HG02840 (cell line): ENCODE measurements around the gene TCF4.
A peak's percentile ranks its signal among the peaks of the same experiment; 100 is the strongest.

Experiments
- ATAC-seq: cut with Tn5 transposase; IDR thresholded peaks from one replicate; pipeline ENCODE4 v1.9.1; 2021; ENCODE audit warnings: mild to moderate bottlenecking, moderate library complexity, moderate number of reproducible peaks; ENCODE audit not compliant: unreplicated experiment, low FRiP score

TCF4 gene

DNA sequence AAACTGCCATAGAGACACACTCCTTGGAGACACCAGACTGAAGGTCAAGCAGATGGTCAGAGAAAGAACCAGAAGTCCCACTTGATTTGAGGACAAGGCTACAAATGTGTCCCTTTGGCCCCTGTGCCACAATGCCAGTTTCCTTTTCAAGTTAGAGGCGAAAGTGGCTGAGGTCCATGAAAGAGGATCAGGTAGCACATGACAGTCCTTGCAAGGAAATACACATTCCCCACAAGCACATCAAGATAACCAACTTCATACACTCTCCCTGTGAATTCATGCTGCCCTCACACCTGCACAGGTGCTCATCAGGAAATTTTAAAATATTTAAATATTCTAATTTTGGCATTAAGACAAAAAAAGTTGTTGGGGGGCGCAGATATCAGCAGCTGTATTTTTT is 218.6 kb downstream of the TCF4 start:
- ATAC-seq = no peak

DNA sequence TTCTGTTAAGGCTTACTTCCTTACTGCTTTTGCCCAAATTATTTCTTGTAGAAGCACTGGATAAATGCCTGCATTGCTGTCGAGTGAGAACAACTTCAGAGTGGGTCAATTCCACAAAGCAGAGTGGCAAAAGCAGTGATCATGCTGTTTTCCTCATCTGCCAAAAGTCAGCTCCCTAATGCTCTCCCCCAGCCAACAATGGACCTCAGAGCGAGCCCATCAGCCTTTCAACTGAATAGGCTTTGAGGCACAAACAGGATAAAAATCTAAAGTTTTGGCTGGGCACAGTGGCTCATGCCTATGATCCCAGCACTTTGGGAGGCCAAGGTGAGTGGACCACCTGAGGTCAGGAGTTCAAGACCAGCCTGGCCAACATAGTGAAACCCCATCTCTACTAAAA is 222.7 kb downstream of the TCF4 start:
- no peak for ATAC-seq

DNA sequence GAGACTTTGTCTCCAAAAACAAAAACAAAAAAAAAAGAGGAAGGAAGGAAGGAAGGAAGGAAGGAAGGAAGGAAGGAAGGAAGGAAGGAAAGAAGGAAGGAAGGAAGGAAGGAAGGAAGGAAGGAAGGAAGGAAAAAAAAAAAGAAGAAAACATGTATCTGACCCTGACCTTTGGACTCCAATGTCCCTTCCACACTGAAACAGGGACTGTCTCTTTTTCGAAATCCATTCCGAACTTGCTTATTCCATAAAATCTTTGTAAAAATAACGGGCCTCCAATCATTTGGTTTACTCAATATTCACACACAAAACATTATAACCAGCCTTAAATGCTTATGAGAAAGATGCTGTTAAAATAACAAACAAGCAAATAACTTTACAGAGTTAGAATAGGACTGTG is 225.7 kb downstream of the TCF4 start:
- ATAC-seq = no peak

DNA sequence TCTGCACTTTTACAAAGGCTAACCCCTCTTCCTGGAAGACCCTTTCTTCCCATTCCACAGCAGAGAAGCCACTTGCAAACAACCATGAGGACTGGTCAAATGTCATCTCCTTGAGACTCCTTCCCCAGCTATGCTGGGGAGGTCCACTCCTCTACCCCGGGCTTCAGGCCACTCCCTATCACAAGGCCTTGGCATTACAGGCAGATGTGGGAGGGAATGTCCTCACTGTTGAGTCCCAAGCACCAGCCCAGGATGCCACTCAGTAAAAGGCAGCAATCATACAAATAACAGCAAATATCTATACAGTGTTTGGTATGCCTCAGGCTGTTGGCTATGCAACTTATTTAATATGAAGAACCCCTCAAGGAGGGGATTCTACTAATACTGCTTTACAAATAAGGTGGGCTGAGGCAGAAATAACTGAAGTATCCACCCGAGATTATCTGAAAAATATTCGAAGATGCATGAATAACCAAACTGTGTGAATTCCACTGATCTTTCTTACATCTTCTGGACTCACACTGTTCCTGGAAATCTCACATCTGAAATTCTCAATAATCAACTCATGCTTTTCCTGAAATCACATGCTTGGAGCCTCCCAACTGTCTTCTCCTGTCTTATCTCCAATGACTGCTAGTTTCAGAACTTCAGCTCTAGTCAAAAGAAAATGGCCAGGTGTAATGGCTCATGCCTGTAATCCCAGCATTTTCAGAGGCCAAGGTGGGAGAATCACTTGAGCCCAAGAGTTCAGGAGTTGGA is 226.3 kb downstream of the TCF4 start:
- no peak for ATAC-seq

DNA sequence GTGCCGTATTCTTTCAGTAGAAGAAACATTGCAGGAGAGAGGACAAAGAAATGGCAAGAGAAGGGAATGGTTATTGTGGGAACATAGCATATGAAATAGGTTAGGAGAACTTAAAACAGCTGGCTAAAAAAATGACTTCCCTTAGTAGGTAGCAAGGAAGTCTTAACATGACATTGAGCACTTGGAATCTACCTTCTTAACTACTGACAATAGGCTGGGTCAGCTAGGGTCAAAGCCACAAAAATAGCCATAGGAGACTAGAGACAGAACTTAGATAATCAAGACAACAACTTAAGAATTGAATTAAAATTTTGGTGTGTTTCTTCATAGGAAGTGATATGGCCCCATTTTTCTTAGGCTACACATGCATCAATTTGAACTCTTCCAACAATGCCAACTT is 227.9 kb downstream of the TCF4 start:
- no peak for ATAC-seq

DNA sequence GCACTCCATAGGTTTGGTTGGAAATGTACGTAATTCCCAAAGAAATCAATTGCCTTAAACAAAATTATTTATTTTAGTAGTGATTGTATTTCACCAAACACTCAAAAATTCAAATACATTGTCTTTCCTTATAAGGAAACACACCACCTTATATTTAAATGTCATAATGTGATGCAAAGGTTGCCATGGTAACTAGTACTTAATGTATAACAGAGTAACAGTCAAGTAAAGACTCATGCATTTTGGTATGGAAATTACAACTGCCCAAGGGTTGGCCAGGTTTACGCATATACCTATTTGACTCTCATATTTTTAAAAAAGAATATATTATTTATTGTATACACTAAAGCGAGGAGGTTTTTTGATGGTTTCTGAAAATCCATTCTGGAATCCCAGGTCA is 231.2 kb downstream of the TCF4 start:
- no peak for ATAC-seq

DNA sequence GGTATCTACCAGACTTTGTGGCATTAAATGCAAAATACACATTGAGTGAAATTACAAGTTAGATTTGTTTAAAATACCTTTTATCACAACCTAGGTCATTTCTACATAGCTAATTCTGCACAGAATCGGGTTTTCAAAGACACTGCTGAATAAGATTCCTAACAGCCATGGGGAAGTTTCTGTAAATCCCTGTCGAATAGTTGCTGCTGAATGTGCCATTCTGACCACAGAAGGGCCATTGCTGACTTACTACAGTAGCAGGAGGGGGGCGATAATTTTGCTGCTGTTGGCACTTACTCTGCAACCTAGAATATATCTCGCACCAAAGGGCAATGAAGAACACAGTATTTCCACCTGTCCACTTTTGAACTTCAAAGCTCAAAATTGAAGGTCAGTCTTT is 232.8 kb downstream of the TCF4 start:
- ATAC-seq = no peak

DNA sequence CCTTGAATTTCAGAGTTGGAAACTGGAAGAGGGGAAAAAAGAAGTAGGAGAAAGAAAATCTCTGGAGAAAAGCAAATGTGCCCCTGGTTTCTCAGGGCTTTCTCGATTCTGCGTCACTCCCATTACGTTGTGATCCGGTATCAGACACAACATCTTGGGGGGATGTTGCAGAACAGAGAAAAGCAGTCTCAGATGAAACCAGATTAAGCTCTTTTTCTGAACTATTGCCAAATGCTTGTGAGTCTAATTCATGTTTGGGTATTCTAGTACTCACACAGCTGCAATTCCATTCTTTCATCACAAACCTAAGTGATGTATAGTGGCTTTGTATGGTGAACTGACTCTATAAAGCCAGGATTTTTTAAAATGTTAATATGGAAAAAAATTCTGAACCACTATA is 233.2 kb downstream of the TCF4 start:
- no peak for ATAC-seq

DNA sequence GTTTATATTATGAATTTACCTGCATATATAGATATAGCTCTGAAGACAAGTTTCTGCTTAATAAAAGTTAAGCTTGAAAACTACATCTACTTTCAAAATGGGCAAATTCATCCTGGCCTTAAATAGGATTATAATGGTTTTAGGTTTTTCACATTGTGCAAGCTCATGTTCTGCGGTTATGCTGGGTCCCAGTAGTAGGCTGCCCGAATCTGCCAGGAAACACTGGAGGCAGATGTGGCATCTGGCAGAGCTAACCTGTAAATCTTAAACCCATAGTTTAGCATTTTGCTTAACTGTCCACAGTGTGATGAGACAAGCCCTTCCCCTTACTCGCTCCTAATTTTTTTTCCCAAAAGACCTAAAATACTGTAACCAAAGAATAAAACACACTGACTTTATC is 234.2 kb downstream of the TCF4 start:
- no peak for ATAC-seq

DNA sequence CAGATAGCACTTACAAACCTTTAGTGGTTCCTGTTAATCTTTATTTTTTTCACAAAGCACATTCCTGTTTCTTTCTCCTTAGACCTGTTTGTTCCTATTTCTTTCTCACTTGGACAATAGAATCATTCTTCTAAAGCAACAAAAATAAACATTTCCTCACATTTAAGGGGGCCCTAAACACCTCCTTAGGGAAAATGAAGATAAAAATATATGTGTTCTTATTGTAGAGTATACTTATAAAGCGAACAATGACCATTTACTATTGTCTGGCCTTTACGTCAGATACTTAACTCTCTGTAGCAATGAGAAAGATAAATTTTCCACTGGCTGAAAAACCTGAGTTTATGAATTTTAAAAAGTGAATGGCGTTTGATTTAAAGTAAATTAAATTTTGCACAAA is 234.6 kb downstream of the TCF4 start:
- no peak for ATAC-seq

DNA sequence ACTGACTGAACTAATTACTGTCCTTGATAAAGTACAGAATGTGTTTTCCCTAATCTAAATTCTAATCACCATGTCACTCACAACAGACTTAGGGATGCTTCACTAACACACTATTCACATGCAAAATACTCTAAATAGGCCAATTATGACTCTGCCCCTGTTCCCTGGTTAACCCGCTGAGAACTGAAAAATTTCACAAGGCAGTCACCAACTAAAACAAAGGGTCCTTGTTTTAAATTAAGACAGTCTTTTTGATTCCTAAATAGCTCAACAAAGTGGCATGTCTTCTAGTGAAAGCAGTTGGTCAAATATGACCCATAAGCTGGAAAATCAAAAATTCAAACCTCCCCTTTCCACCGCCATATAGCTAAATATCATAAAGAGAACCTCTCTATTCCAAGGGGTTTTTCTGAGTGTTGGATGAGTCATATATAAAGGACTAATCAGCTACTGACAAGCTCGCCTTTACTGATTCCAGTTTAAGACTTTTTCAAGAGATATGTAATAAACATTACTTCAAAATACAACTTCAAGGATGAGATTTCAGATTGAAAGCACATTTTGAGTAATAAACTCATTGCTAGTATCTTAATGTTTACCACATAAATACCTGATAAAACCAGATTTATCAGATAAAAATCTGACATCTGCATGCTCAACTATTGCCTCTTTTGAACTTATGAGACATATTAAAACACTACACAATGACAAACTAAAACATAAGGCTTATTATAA is 235.8 kb downstream of the TCF4 start:
- ATAC-seq = peak; percentile 55

DNA sequence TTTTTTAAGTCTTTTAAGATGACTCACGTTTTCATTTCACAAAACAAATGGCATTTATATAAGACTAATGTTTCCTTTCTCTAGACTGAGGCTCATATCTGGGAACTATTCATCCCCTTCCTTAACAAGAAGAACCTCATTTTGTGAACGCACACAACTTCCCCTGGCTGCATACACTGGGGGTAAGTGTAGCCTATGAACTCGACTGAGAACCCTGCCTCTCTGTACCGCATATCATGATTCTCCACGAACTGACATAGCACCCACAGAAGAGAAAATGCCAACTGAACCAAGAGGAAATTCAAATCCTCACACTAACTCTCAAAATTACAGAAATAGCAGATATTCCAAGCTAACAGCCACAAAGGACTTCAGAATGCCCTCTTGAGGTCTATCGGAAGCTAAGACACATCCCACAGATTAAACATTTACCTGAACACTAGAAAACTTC is 236.7 kb downstream of the TCF4 start:
- ATAC-seq = no peak

DNA sequence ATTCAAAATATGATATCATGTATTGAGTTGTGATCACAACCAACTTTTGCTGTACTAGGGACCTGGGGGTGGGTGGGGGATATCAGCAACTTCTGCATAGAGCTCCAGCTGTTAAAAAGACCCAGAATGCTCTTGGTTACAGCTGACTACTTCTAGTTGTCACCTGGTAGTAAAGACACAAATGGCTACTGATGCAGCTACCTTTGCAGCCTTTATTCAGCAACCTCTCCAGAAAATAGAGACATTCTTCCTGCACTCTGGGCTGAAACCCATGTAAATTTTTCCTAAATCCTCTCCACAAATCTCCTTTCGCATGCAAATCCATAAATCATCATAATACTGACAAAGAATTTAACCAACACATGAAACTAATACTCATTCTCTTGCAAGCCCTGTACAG is 238.3 kb downstream of the TCF4 start:
- ATAC-seq = no peak

DNA sequence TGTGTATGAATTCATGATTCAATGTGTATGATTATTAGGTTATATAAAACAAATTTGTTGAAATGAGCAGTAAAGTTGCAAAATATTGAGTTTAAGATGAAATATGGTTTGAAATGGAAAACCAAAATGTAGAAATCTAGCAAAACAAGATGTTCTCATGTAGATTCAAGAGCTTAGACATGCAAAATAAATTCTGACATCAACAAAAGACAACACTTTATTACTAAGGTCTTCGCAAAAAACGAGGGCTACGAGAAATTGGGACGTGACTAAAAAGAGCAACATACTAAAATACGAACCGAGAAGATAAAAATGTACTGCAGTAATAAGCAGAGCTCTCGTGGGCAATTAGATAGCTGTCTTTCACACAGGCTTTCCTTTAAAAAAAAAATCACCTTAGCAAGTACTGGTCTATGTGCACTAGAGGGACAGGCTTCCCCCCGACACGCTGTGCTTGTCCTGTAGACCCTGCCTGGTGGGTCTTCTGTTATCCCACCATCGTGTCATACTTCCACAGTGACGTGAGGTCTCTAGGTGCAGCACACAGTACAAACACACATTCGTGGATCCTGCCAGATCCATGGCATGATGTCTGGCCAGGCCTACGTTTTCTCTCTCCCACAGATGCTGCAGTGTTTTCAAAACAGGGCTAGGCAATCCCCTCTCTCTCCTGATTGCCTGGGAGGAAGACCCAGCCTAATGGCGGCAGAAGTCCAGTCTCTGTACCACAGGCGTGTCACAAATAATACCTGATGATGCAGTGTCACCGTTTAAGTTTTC is 240.8 kb downstream of the TCF4 start:
- no peak for ATAC-seq

DNA sequence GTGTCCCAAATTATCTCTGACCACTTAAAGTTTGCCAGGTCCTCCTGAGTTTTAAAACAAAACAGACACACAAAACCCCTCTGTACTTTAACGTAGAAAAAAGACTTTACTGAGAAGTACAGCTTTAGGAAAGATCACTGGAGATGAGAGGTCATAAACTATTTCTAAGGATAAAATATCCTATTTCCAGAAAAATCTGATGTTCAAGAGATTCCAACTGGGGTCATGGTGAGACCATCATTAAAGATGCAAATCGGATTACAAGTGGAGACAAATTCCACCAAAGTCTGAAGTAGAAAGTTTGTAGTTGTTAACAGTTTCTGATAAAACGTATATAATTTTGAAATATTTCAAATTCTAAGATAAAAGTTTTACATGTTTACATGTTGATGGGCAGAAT is 241.6 kb downstream of the TCF4 start:
- ATAC-seq = no peak

DNA sequence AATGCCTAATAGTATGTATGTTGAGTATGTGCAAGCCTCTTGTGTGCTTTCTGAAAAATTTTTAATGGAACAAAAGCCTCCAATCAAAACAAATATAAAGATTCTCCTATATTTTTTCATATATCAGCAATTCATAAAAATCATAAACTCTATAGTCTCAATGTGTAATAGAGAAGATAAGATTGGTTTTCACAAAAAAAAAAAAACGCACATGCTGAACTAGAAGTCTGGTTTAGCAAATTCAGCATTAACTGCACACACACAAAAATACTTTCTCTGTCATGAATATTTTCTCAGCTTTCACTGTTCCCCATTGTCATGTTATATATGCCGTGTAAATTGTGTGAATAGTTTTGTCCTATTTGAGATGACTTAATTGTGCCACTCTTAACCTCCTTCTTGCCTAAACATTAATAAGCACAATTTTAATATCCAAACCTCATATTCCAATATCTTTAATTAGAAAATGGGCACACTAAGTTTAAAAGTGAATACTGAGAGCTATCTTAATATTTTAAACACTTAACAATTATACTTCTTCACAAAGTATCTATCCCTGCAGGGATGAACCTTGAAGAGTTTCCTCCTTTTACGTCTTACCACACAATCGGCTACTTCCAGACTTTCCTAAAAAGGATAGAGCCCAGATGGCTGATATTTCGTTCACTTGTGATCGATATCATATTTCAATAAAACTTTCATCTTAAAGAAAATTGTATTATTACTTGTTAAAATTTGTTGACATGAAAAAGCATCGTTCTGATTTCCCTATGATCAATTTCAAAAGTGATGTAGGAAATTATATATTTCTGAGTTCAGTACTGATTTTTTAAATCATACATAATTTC is 242.7 kb downstream of the TCF4 start:
- no peak for ATAC-seq

DNA sequence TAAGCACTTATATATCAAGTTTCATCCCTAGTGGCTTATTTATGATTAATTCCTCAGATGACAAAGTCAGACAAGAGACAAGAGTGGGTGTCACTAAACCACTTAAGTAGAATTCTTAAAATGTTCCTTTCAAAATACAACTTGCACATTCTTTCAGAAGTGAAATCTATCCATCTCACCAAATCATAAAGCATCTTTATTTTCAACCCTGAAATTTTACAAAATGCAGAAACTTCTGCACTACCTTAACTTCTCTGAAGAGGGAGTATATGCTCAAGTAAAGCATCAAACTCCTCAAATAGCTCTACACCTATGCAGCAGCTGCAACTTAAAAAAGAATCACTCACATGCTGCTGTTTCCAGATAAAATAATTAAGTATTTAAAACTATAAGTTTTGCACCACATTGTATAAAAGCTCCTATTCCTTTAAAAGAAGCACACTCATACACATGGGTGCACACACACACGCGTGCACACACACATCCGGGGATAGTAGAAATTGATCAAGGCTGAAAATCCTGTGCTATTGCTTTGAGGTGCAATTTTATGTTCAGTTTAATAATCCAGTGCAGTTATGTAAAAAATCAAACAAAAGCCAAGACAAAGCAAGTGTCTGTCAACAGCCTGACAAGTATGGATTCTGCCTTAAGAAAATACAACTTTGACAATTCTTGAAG is 244.5 kb downstream of the TCF4 start:
- no peak for ATAC-seq

DNA sequence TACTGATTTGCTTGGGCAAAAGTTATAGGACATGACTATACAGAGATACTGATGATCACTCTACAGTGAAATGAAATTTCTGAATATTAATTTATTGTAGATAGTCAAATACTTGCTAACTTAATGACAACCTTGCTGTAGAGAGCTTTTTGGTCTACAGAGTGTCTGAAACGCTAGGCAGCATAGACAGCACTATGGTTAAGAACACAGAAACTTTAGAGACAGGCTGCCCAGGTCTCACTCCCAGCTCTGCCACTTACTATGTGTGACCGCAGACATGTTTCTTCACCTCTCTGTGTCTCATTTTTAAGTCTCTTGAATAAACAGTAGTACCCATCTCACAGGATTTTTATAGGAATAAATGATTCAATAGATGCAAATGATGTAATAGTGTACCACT is 247.0 kb downstream of the TCF4 start:
- no peak for ATAC-seq

DNA sequence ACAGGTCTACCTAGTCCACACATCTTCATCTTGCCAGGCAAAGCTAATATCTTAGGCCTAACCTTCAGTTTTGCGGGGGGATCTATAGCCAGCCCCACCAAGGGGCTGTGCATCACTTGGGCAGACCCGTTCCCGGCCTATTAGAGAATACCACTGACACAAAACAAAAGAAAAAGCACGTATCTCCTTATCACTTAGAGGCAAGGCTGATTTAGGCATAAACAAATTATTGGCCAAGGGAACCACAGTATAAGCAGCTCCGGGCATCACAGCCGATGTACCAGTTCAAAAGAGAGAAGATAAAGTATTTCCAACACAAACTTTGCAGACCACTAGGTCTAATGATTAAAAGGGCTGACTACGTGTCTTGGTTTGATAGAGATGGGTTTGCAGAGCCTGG is 248.0 kb downstream of the TCF4 start:
- no peak for ATAC-seq
